GM12878 (cell line): ENCODE results near the gene PDE6B. TPM values are rescaled to one million over a fixed set of nuclear protein-coding genes. Genes with fewer than 3 reads are reported as not detected.
A peak's percentile ranks its signal among the peaks of the same experiment; 100 is the strongest.

Experiments
- ASH2L ChIP-seq: fragments of 300-600, 200-600 bp; sonication (generic); IDR thresholded peaks from 2 replicates; pipeline ENCODE4 v1.6.1; 2017; ENCODE audit warnings: low read depth, mild to moderate bottlenecking, borderline replicate concordance
- BACH1 ChIP-seq: fragments of 450-650 bp; IDR thresholded peaks from 2 replicates; pipeline ENCODE4 v1.6.1; 2017; ENCODE audit warnings: mild to moderate bottlenecking, borderline replicate concordance
- BCL11A ChIP-seq: IDR thresholded peaks from 2 replicates; pipeline ENCODE4 v1.6.1; 2011; ENCODE audit warnings: low read depth, low read length
- BHLHE40 ChIP-seq, 2 experiments: fragments of 450-650 bp in 1 of 2; IDR thresholded peaks; 2 replicates each; pipeline ENCODE4 v1.6.1; 2011 to 2017; ENCODE audit warnings: low read depth in 2 of 2, borderline replicate concordance in 1 of 2, improper control_type of control experiment in 1 of 2, low read length in 1 of 2, mild to moderate bottlenecking in 1 of 2
- CHD2 ChIP-seq: IDR thresholded peaks from 2 replicates; pipeline ENCODE4 v1.6.1; 2011; ENCODE audit warnings: low read depth, low read length, improper control_type of control experiment, borderline replicate concordance
- DPF2 ChIP-seq: fragments of 450-650 bp; IDR thresholded peaks from 2 replicates; pipeline ENCODE4 v1.6.1; 2017; ENCODE audit warnings: mild to moderate bottlenecking
- E4F1 ChIP-seq: fragments of 450-650 bp; IDR thresholded peaks from 2 replicates; pipeline ENCODE4 v1.6.1; 2018; ENCODE audit warnings: borderline replicate concordance, mild to moderate bottlenecking; ENCODE audit not compliant: partially characterized antibody
- HDAC2 ChIP-seq: fragments of 200-600 bp; sonication (generic); IDR thresholded peaks from 2 replicates; pipeline ENCODE4 v1.6.1; 2017
- HDAC6 ChIP-seq: fragments of 200-600 bp; sonication (generic); IDR thresholded peaks from one replicate; pipeline ENCODE4 v1.8.0; 2017; ENCODE audit warnings: antibody characterized with exemption; ENCODE audit not compliant: unreplicated experiment
- IRF4 ChIP-seq: IDR thresholded peaks from 2 replicates; pipeline ENCODE4 v1.6.1; 2011; ENCODE audit warnings: low read depth, low read length
- KDM1A ChIP-seq: fragments of 200-600 bp; sonication (generic); IDR thresholded peaks from 2 replicates; pipeline ENCODE4 v1.6.1; 2016; ENCODE audit warnings: borderline replicate concordance
- LARP7 ChIP-seq: fragments of 450-650 bp; IDR thresholded peaks from 2 replicates; pipeline ENCODE4 v1.6.1; 2017; ENCODE audit warnings: mild to moderate bottlenecking
- MEF2B ChIP-seq: fragments of 450-650 bp; IDR thresholded peaks from 2 replicates; pipeline ENCODE4 v1.6.1; 2018; ENCODE audit warnings: mild to moderate bottlenecking, moderate library complexity; ENCODE audit not compliant: partially characterized antibody, poor library complexity, severe bottlenecking
- MTA2 ChIP-seq: fragments of 450-650 bp; IDR thresholded peaks from 2 replicates; pipeline ENCODE4 v1.6.1; 2016; ENCODE audit warnings: low read depth, mild to moderate bottlenecking, moderate library complexity
- MYC ChIP-seq: IDR thresholded peaks from 2 replicates; pipeline ENCODE4 v1.6.1; 2011; ENCODE audit warnings: mild to moderate bottlenecking, low read length, moderate library complexity, inconsistent platforms; ENCODE audit not compliant: insufficient read depth, insufficient replicate concordance, insufficient read length, severe bottlenecking
- NFIC ChIP-seq: IDR thresholded peaks from 2 replicates; pipeline ENCODE4 v1.6.1; 2012; ENCODE audit warnings: low read depth, mild to moderate bottlenecking, inconsistent platforms, low read length, moderate library complexity
- NFYB ChIP-seq: IDR thresholded peaks from 2 replicates; pipeline ENCODE4 v1.6.1; 2011; ENCODE audit warnings: low read depth, mild to moderate bottlenecking, low read length, improper control_type of control experiment, moderate library complexity; ENCODE audit not compliant: insufficient read depth
- NR2C2 ChIP-seq: IDR thresholded peaks from 2 replicates; pipeline ENCODE4 v1.6.1; 2011; ENCODE audit warnings: borderline replicate concordance, low read depth; ENCODE audit not compliant: control insufficient read depth, insufficient read length
- PML ChIP-seq: IDR thresholded peaks from 2 replicates; pipeline ENCODE4 v1.6.1; 2012; ENCODE audit warnings: low read length, inconsistent platforms
- POU2F2 ChIP-seq: IDR thresholded peaks from 3 replicates; pipeline ENCODE4 v1.6.1; 2011; ENCODE audit warnings: low read depth, mild to moderate bottlenecking, low read length, borderline replicate concordance
- RAD51 ChIP-seq: fragments of 450-650 bp; IDR thresholded peaks from 2 replicates; pipeline ENCODE4 v1.6.1; 2016; ENCODE audit warnings: moderate library complexity, mild to moderate bottlenecking, inconsistent platforms
- RUNX3 ChIP-seq: IDR thresholded peaks from 2 replicates; pipeline ENCODE4 v1.6.1; 2012; ENCODE audit warnings: low read length, inconsistent platforms
- SIN3A ChIP-seq: IDR thresholded peaks from 2 replicates; pipeline ENCODE4 v1.6.1; 2012; ENCODE audit warnings: low read depth, low read length, improper control_type of control experiment
- SIX5 ChIP-seq: IDR thresholded peaks from 2 replicates; pipeline ENCODE4 v1.6.1; 2011; ENCODE audit warnings: mild to moderate bottlenecking, low read depth, low read length, moderate library complexity; ENCODE audit not compliant: severe bottlenecking
- SMARCA5 ChIP-seq: fragments of 450-650 bp; IDR thresholded peaks from 2 replicates; pipeline ENCODE4 v1.6.1; 2017; ENCODE audit warnings: mild to moderate bottlenecking
- SP1 ChIP-seq: IDR thresholded peaks from one replicate; pipeline ENCODE4 v1.6.1; 2011; ENCODE audit warnings: low read depth, low read length
- TCF7 ChIP-seq: IDR thresholded peaks from 2 replicates; pipeline ENCODE4 v1.6.1; 2014; ENCODE audit warnings: antibody characterized with exemption, borderline replicate concordance
- YBX1 ChIP-seq: fragments of 450-650 bp; IDR thresholded peaks from 2 replicates; pipeline ENCODE4 v1.6.1; 2016; ENCODE audit warnings: antibody characterized with exemption
- ZBED1 ChIP-seq: IDR thresholded peaks from 2 replicates; pipeline ENCODE4 v1.6.1; 2016; ENCODE audit warnings: borderline replicate concordance
- ZBTB4 ChIP-seq: fragments of 450-650 bp; formaldehyde crosslinking; IDR thresholded peaks from 2 replicates; pipeline ENCODE4 v1.4.0; 2022; ENCODE audit warnings: mild to moderate bottlenecking, moderate library complexity
- polyA plus RNA-seq, 11 experiments: library from polyadenylated mRNA; depleted of rRNA in 4 of 11; unstranded in 6 of 11; stranded (reverse) in 5 of 11; fragments of >200 nt; fragmentation: Nextera tagmentation in 4 of 11; fragmentation: Illumina TruSeq in 1 of 11; extraction: Ambion mirVana in 4 of 11; extraction: Trizol in 1 of 11; gene quantifications; 1 replicate in 1 of 11; 2 replicates in 10 of 11; pipeline versions ENCODE4 v1.2.1 to v1.2.3, GENCODE V29; 2011 to 2016; ENCODE audit warnings: inconsistent platforms in 2 of 11, missing spikeins in 2 of 11, low read depth in 1 of 11
- total RNA-seq, 4 experiments: library from RNA; depleted of rRNA in 3 of 4; stranded (reverse); fragments of >200 nt in 3 of 4; fragmentation: Illumina TruSeq in 1 of 4; extraction: Trizol in 1 of 4; gene quantifications; 2 replicates each; pipeline versions ENCODE4 v1.2.1 to v1.2.3, GENCODE V29; 2013 to 2021

The PDE6B gene
- total and polyA plus RNA-seq, 10 of the 15 experiments (the other 5 are each of a cell fraction or from before 2014, with no cell fraction given) = 2.6 to 6.4 (median 3.8) TPM

GRCh38 chr4:604131-604530 lies 21.2 kb upstream of the PDE6B start (continued):
- TF ChIP-seq BCL11A = peak; percentile 41; the same call in 1 of the 2 replicates
- TF ChIP-seq SIN3A = no peak
- TF ChIP-seq BACH1 = no peak
- TF ChIP-seq YBX1 = no peak
- peak; percentile 90 for TF ChIP-seq RUNX3
- no peak for TF ChIP-seq ASH2L
- no peak for TF ChIP-seq SMARCA5
- no peak for TF ChIP-seq PML
- TF ChIP-seq ZBTB4 (CRISPR knock-in tag) = no peak
- no peak for TF ChIP-seq HDAC2
- TF ChIP-seq MTA2 = peak; percentile 51; the same call in 1 of the 2 replicates
- TF ChIP-seq KDM1A = no peak
- TF ChIP-seq MEF2B = peak; percentile 27
- no peak for TF ChIP-seq LARP7
- no peak for TF ChIP-seq RAD51
- TF ChIP-seq NFYB = no peak
- TF ChIP-seq NFIC = peak; percentile 48; the same call in 1 of the 2 replicates
- TF ChIP-seq BHLHE40 (IDR thresholded peaks at IDR 0.05; ENCODE audit: borderline replicate concordance in 1 of 2, low read depth in 2 of 2, low read length in 1 of 2) = peak in 1 of 2 experiments; percentile 23; a peak in 1 of 4 replicates
- TF ChIP-seq NR2C2 = no peak
- no peak for TF ChIP-seq E4F1
- TF ChIP-seq HDAC6 = no peak
- TF ChIP-seq IRF4 = no peak
- TF ChIP-seq CHD2 = no peak
- no peak for TF ChIP-seq TCF7
- no peak for TF ChIP-seq SIX5
- no peak for TF ChIP-seq SP1
- TF ChIP-seq DPF2 = 0 out of 2 replicates have a peak, but pooled peaks have one; percentile 49
- no peak for TF ChIP-seq MYC
- no peak for TF ChIP-seq ZBED1
- TF ChIP-seq POU2F2 = no peak
